ENCODE results near the gene AKT1.

Gene AKT1

GRCh38 chr14:104803280-104803911, 7.8 kb upstream of the AKT1 start:
- Histone ChIP-seq H2AFZ (ENCODE audit: low read depth) (no peak overlapping the region), H3K36me3 (ENCODE audit: insufficient read depth) (no peaks in the 10 kb centered on the region), H3K4me1 (ENCODE audit: low read depth, poor library complexity, severe bottlenecking) (peaks cover 12% of the 10 kb centered on the region), H3K4me2 (no peak overlapping the region), H3K9ac (no peak overlapping the region), H4K20me1 (ENCODE audit: insufficient read depth) (no peaks in the 10 kb centered on the region), H3K27ac (no peak overlapping the region), H3K4me3 (IDR thresholded peaks at IDR 0.05; ENCODE audit: insufficient read depth, low read depth, low read length) (no peak overlapping the region), H3K27me3 (ENCODE audit: insufficient read depth, low read depth) (no peaks in the 10 kb centered on the region), H3K79me2 (ENCODE audit: insufficient read depth, low read depth) (no peaks in the 10 kb centered on the region)
- TF ChIP-seq CTCF (conservative IDR thresholded peaks at IDR 0.05; ENCODE audit: low read depth, low read length), result no peak

- H3K9ac ChIP-seq, result no peak overlapping the region
Measured at GRCh38 chr14:104802394-104803184, 7.0 kb upstream of the AKT1 start.

DNA sequence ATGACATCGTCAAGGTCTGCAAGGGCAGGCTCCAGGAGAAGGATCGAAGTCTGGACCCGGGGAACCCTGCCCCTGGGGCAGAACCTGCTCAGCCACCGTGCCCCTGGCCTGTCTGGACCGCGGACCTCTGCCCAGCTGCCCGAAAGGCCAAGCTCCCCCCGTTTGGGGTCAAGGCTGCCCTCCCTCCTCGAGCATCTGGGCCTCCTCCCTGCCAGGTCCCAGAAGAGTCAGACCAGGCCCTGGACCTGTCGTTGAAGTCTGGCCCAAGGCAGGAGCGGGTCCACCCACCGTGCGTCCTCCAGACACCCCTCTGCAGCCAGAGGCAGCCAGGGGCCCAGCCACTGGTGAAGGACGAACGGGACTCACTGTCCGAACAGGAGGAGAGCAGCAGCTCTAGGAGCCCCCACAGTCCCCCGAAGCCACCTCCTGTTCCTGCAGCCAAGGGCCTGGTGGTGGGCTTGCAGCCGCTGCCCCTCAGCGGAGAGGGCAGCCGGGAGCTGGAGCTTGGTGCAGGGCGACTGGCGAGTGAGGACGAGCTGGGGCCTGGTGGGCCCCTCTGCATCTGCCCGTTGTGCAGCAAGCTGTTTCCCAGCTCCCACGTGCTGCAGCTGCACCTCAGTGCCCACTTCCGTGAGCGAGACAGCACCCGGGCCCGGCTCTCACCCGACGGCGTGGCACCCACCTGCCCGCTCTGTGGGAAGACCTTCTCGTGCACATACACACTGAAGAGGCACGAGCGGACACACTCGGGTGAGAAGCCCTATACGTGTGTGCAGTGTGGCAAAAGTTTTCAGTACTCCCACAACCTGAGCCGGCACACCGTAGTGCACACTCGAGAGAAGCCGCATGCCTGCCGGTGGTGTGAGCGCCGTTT, 6.2 kb upstream of the AKT1 start:
- no peak overlapping the region for H3K4me3 ChIP-seq (IDR thresholded peaks at IDR 0.05; ENCODE audit: insufficient read depth, low read depth, low read length)
- H3K4me2 ChIP-seq, result peak overlapping the region; percentile 39
- H3K27ac ChIP-seq, result no peak overlapping the region
- H3K4me1 ChIP-seq (ENCODE audit: low read depth, poor library complexity, severe bottlenecking), result peaks cover 28% of the 10 kb centered on the region
- no peak overlapping the region for H2AFZ ChIP-seq (ENCODE audit: low read depth)
- H3K9ac ChIP-seq, result no peak overlapping the region
- H4K20me1 ChIP-seq (ENCODE audit: insufficient read depth), result no peaks in the 10 kb centered on the region
- no peaks in the 10 kb centered on the region for H3K79me2 ChIP-seq (ENCODE audit: insufficient read depth, low read depth)
- no peaks in the 10 kb centered on the region for H3K27me3 ChIP-seq (ENCODE audit: insufficient read depth, low read depth)
- no peak for TF ChIP-seq CTCF (conservative IDR thresholded peaks at IDR 0.05; ENCODE audit: low read depth, low read length)
- no peaks in the 10 kb centered on the region for H3K36me3 ChIP-seq (ENCODE audit: insufficient read depth)

More at GRCh38 chr14:104802394-104803184, 7.0 kb upstream of the AKT1 start:
- Histone ChIP-seq H3K27me3 (ENCODE audit: insufficient read depth, low read depth) (no peaks in the 10 kb centered on the region), H4K20me1 (ENCODE audit: insufficient read depth) (no peaks in the 10 kb centered on the region), H3K4me1 (ENCODE audit: low read depth, poor library complexity, severe bottlenecking) (peaks cover 20% of the 10 kb centered on the region), H2AFZ (ENCODE audit: low read depth) (no peak overlapping the region), H3K79me2 (ENCODE audit: insufficient read depth, low read depth) (no peaks in the 10 kb centered on the region), H3K4me2 (no peak overlapping the region; the same call in 1 of the 2 replicates), H3K4me3 (IDR thresholded peaks at IDR 0.05; ENCODE audit: insufficient read depth, low read depth, low read length) (no peak overlapping the region), H3K36me3 (ENCODE audit: insufficient read depth) (no peaks in the 10 kb centered on the region), H3K27ac (no peak overlapping the region)
- TF ChIP-seq CTCF (conservative IDR thresholded peaks at IDR 0.05; ENCODE audit: low read depth, low read length), result no peak

GRCh38 chr14:104800771-104801519, 5.4 kb upstream of the AKT1 start, which contains the start of gene ZBTB42:
Gene ZBTB42 (plus strand): TSS chr14:104801101. CDS start chr14:104801198, 97 bp downstream.
- no peak within 1 kb of the TSS for H3K27ac ChIP-seq
- no peaks in the 10 kb centered on the region for H3K79me2 ChIP-seq (ENCODE audit: insufficient read depth, low read depth)
- peak within 1 kb of the TSS; percentile 39 for H3K4me2 ChIP-seq
- H2AFZ ChIP-seq (ENCODE audit: low read depth), result peak within 1 kb of the TSS; percentile 49; the same call in 1 of the 2 replicates
- no peak for TF ChIP-seq CTCF (conservative IDR thresholded peaks at IDR 0.05; ENCODE audit: low read depth, low read length)
- H3K4me1 ChIP-seq (ENCODE audit: low read depth, poor library complexity, severe bottlenecking), result peaks cover 36% of the 10 kb centered on the region
- H3K27me3 ChIP-seq (ENCODE audit: insufficient read depth, low read depth), result no peaks in the 10 kb centered on the region
- H3K9ac ChIP-seq, result no peak within 1 kb of the TSS
- H4K20me1 ChIP-seq (ENCODE audit: insufficient read depth), result no peaks in the 10 kb centered on the region
- no peak within 1 kb of the TSS for H3K4me3 ChIP-seq (IDR thresholded peaks at IDR 0.05; ENCODE audit: insufficient read depth, low read depth, low read length)
- H3K36me3 ChIP-seq (ENCODE audit: insufficient read depth), result no peaks in the 10 kb centered on the region

Measured in KMS-11 (cell line).